LNCAP (cell line): ENCODE measurements around the gene DLGAP4.

ENCODE experiments used
- TF ChIP-seq, protein P1 (sequence below): fragments of 450-650 bp; IDR thresholded peaks from 2 replicates; pipeline ENCODE4 v1.5.1; 2017; ENCODE audit warnings: mild to moderate bottlenecking

The DLGAP4 gene

DNA sequence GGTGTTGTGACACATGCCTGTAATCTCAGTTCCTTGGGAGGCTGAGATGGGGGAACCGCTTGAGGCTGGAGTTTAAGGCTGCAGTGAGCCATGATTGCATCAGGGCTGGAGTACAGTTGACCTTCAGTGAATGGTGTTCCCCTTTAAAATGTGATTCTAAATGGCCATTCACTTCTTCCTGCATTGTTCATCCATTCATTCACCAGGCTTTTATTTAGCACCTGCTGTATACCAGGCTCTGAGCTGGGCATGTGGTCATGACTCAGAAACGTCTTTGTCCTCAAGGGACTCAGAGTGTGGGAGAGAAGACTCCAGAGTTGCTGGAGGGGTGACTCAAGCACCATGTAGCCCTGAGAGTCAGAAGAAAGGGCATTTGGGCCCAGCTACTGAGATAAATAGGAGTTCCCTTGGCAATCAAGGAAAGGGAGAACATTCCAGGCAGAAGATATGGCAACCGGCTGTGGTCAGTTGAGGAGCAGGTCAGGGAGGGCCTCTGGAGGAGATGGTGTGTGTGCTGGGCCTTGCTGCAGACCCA, 101.1 kb downstream of the DLGAP4 start:
- TF ChIP-seq, protein P1, sequence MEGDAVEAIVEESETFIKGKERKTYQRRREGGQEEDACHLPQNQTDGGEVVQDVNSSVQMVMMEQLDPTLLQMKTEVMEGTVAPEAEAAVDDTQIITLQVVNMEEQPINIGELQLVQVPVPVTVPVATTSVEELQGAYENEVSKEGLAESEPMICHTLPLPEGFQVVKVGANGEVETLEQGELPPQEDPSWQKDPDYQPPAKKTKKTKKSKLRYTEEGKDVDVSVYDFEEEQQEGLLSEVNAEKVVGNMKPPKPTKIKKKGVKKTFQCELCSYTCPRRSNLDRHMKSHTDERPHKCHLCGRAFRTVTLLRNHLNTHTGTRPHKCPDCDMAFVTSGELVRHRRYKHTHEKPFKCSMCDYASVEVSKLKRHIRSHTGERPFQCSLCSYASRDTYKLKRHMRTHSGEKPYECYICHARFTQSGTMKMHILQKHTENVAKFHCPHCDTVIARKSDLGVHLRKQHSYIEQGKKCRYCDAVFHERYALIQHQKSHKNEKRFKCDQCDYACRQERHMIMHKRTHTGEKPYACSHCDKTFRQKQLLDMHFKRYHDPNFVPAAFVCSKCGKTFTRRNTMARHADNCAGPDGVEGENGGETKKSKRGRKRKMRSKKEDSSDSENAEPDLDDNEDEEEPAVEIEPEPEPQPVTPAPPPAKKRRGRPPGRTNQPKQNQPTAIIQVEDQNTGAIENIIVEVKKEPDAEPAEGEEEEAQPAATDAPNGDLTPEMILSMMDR, result no peak

DNA sequence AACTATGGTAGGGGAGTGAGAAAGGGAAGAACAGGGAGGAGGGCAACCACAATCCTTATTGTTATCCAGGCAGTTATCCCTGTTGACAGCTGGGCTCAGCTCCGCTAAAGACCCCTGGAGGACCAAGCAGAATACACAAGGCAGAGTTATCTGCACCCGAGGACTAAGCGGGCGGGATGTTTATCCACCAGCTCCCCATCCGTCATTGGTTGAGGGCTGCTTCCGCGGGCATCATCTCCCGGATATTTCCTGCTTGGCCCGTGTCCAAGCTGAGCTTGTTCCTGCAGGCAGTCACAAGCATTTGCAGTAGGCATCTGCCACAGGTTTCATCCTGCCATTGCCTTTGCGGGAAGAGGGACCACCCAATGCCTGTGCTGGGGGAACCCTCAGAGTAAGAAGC, 102.1 kb downstream of the DLGAP4 start:
- TF ChIP-seq, protein P1, result no peak

DNA sequence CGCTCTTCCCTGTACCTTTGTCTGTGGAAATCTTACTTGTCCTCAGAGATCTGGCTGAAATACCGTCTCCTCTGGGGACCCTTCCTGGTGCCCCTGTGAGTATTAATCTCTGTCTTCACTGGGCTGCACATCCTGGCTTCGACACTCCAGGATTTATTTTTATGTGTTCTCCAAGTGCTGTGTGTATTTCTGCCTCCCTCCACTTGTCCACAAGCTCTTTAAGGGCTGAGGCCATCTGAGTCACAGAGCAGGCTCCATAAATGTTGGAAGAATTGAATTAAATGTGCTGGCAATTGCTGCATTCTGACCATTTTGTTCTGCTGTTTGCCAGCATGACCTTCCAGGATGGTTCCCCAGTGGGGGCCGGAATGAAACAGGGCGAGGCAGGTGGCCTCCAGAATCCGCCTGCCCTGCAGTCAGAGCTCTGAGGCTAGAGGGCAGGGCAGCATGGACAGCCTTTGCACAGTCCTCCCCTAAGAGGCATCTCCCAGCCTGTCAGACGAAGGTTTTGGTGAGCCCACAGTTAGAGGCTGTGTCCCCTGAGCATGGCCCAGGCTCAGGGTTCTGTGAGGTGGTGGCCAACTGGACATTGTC, 105.8 kb downstream of the DLGAP4 start:
- TF ChIP-seq, protein P1, result no peak

DNA sequence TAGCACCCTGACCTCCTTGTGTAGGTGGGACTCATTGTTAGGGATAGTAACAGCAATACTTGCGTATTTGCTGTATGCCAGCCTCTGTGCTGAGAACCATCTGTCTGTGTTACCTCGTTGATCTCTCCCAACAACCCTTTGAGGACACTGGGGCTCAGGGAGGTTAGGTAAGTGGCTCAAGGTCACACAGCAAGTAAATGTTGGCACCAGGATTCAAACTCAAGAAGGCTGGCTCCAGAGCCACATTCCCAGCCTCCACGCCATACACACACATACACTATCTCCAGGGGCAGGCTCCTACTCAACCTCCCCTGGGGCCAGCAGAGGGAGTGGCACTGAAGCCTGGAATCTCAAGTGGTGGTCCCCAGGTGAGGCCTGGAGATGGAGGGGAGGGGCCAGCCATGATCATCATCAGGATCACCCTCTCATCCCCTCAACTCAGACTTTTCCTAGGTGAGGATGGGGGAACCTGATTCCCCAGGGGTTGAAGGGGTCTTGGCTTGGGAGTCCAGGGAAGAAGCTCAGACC, 109.4 kb downstream of the DLGAP4 start:
- TF ChIP-seq, protein P1, result no peak

DNA sequence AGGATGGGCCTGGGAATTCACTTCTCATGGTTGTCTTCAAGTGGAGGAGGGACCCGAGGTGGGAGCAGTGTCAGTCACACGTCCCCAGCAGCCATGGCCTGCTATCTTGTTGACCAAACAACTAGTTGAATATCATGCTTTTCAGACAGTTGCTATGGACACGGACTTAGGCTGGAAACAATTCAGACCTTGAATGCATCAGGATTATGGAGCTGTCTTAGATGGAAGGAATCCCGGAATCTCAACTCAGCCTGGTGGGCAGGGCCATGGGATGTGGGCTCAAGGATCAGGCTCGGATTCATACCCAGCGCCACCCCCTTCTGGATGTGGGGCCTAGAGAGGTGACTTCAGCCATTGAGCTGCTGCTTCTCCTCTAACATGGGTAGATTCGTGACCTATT, 112.6 kb downstream of the DLGAP4 start:
- TF ChIP-seq, protein P1, result no peak

DNA sequence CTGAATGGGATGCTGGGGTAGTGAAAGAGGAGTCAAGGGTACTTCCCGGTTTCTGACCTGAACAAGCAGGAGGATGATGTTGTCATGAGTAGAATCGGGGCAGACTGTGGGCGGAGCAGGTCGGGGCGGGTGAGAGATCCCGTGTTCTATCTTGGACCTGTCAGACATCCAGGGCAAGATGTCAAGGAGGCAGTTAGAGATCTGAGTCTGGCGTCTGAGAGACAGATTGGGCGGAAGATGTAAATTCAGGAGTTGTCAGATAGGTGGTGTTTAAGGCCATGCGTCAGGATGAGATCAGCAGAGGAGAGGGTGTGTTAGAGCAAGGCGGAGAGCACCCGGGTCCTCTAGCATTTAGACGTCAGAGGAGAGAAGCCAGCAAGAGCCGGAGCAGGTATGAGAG, 115.5 kb downstream of the DLGAP4 start:
- TF ChIP-seq, protein P1, result no peak

DNA sequence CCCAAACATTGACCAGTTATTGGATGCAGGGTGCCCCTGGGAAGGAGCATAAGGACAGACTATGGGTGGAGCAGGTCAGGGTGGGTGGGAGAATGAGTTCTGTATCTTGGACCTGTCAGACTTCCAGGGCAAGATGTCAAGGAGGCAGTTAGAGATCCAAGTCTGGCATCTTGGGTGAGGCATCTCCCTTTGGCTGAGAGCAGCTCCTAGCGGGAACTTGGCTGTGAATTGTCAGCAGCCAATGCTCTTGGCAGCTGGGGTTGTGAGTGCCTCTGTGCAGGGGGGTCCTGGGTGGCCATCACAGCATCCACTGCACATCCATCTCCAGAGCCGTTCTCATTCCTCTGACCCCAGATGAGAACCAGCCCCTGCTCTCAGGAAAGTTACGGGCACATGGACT, 118.2 kb downstream of the DLGAP4 start:
- TF ChIP-seq, protein P1, result no peak
